NCI-H1048 (cell line): ENCODE data around the gene APOBEC4.
"Not testable (repeated sequence)": the region's sequence is repeated elsewhere in the genome, so short reads cannot be mapped to it uniquely, and the experiment has no call there.

Source experiments
- DNase-seq: peaks from one replicate; lab custom pipeline; 2025; lab: John Stamatoyannopoulos, UW

The APOBEC4 gene

GRCh38 chr1:183652547-183653461 is at the start of gene APOBEC4:
APOBEC4 (minus strand) TSS chr1:183653316; CDS start chr1:183648781, 4,535 bp downstream.
- DNase-seq: peak; percentile 95

GRCh38 chr1:183702813-183703198 is 49.7 kb upstream of the APOBEC4 start:
- DNase-seq: no peak

- no peak for DNase-seq
These were observed 49.1 kb upstream of the APOBEC4 start for GRCh38 chr1:183702087-183702812.

- no peak for DNase-seq
These were observed 46.6 kb upstream of the APOBEC4 start for GRCh38 chr1:183699616-183700160.

- no peak for DNase-seq
These were observed 44.9 kb upstream of the APOBEC4 start for GRCh38 chr1:183697814-183698590.

- DNase-seq: no peak
These were observed 43.9 kb upstream of the APOBEC4 start for GRCh38 chr1:183696981-183697380.

GRCh38 chr1:183694755-183695154 is 41.6 kb upstream of the APOBEC4 start:
- no peak for DNase-seq

- no peak for DNase-seq
These were observed 41.0 kb upstream of the APOBEC4 start for GRCh38 chr1:183694066-183694465.

- DNase-seq: no peak
These were observed 40.4 kb upstream of the APOBEC4 start for GRCh38 chr1:183693521-183693920.

- no peak for DNase-seq
These were observed 36.7 kb upstream of the APOBEC4 start for GRCh38 chr1:183689762-183690204.

GRCh38 chr1:183688341-183689060 is 35.4 kb upstream of the APOBEC4 start:
- no peak for DNase-seq

- no peak for DNase-seq
These were observed 34.6 kb upstream of the APOBEC4 start for GRCh38 chr1:183687546-183688304.

- no peak for DNase-seq
These were observed 33.1 kb upstream of the APOBEC4 start for GRCh38 chr1:183686229-183686628.

- DNase-seq: peak; percentile 68
These were observed 32.1 kb upstream of the APOBEC4 start for GRCh38 chr1:183685112-183685713.

GRCh38 chr1:183679363-183679762 is 26.2 kb upstream of the APOBEC4 start:
- not testable (repeated sequence) for DNase-seq

- DNase-seq: no peak
These were observed 25.7 kb upstream of the APOBEC4 start for GRCh38 chr1:183678819-183679218.

- DNase-seq: no peak
These were observed 23.6 kb upstream of the APOBEC4 start for GRCh38 chr1:183676586-183677189.

GRCh38 chr1:183675883-183676585 is 22.9 kb upstream of the APOBEC4 start:
- DNase-seq: no peak

GRCh38 chr1:183675381-183675780 is 22.3 kb upstream of the APOBEC4 start:
- DNase-seq: no peak
